OCI-LY3 (cell line): ENCODE measurements around the gene ABHD3.
"Not testable (repeated sequence)": the region's sequence is repeated elsewhere in the genome, so short reads cannot be mapped to it uniquely, and the experiment has no call there.

Experiments
- H2AFZ ChIP-seq: fragments of 200-600, 300-600 bp; shearing (Covaris generic); 2 replicates; pipeline ENCODE4 v1.6.0; 2014; ENCODE audit warnings: antibody characterized with exemption, low read depth, low read length
- H3K27ac ChIP-seq: fragments of 200-600, 300-600 bp; sonication (generic); 2 replicates; pipeline ENCODE4 v1.5.1; 2014; ENCODE audit warnings: mild to moderate bottlenecking, low read length, moderate library complexity, mixed read lengths
- H3K27me3 ChIP-seq: fragments of 200-600, 300-600 bp; sonication (generic); 2 replicates; pipeline ENCODE4 v1.6.1; 2014; ENCODE audit warnings: low read depth, low read length, mixed read lengths
- H3K36me3 ChIP-seq: fragments of 200-600, 300-600 bp; sonication (generic); replicated peaks from 2 replicates; pipeline ENCODE3; 2014; ENCODE audit warnings: low read depth, low read length, mixed read lengths
- H3K4me1 ChIP-seq: fragments of 300-600, 200-600 bp; sonication (generic); 2 replicates; pipeline ENCODE4 v1.6.1; 2014; ENCODE audit warnings: low read length, mixed read lengths
- H3K4me2 ChIP-seq: fragments of 200-600, 300-600 bp; sonication (generic); 2 replicates; pipeline ENCODE4 v1.6.1; 2014; ENCODE audit warnings: low read length, mixed read lengths
- H3K4me3 ChIP-seq: fragments of 300-600, 200-600 bp; sonication (generic); 2 replicates; pipeline ENCODE4 v1.5.1; 2014; ENCODE audit warnings: antibody characterized with exemption, mild to moderate bottlenecking, low read length, moderate library complexity
- H3K79me2 ChIP-seq: fragments of 300-600, 200-600 bp; shearing (Covaris generic); 2 replicates; pipeline ENCODE4 v1.6.1; 2014; ENCODE audit warnings: mild to moderate bottlenecking, low read length, mixed read lengths
- H3K9ac ChIP-seq: fragments of 300-600, 200-600 bp; shearing (Covaris generic); 2 replicates; pipeline ENCODE4 v1.6.0; 2014; ENCODE audit warnings: mild to moderate bottlenecking, low read length, moderate library complexity
- H3K9me3 ChIP-seq: fragments of 200-600, 300-600 bp; shearing (Covaris generic); 2 replicates; pipeline ENCODE4 v1.6.1; 2014; ENCODE audit warnings: low read length, mixed read lengths; ENCODE audit not compliant: insufficient read depth
- H4K20me1 ChIP-seq: fragments of 200-600, 300-600 bp; sonication (generic); 2 replicates; pipeline ENCODE4 v1.6.1; 2016; ENCODE audit warnings: low read length, mixed read lengths; ENCODE audit not compliant: insufficient read depth
- CTCF ChIP-seq: fragments of 200-600, 300-600 bp; sonication (generic); IDR thresholded peaks from 2 replicates; pipeline ENCODE4 v1.5.1; 2014; ENCODE audit warnings: antibody characterized with exemption, low read length, low read depth
- EZH2phosphoT487 ChIP-seq: fragments of 200-600 bp; shearing (Covaris generic); IDR thresholded peaks from 2 replicates; pipeline ENCODE4 v1.6.1; 2018; ENCODE audit warnings: antibody characterized with exemption, mixed run types, low read depth

ABHD3 gene

GRCh38 chr18:21684731-21685130 lies 19.8 kb downstream of the ABHD3 start:
- H3K9ac ChIP-seq: peak overlapping the region; percentile 15; the same call in 1 of the 2 replicates
- peaks cover 3% of the 10 kb centered on the region; the same call in 1 of the 2 replicates for H4K20me1 ChIP-seq
- no peak for TF ChIP-seq CTCF
- TF ChIP-seq EZH2phosphoT487: no peak
- peaks cover 3% of the 10 kb centered on the region for H3K9me3 ChIP-seq
- H3K27me3 ChIP-seq: no peaks in the 10 kb centered on the region
- H3K4me2 ChIP-seq: peak overlapping the region; percentile 73
- peaks cover 46% of the 10 kb centered on the region for H3K4me1 ChIP-seq
- H3K27ac ChIP-seq: peak overlapping the region; percentile 85
- H3K79me2 ChIP-seq: no peaks in the 10 kb centered on the region; the same call in 1 of the 2 replicates
- peaks cover 31% of the 10 kb centered on the region for H3K36me3 ChIP-seq
- H2AFZ ChIP-seq: no peak overlapping the region
- H3K4me3 ChIP-seq: peak overlapping the region; percentile 41

GRCh38 chr18:21682371-21683051 lies 22.1 kb downstream of the ABHD3 start:
- Histone ChIP-seq H2AFZ (peak overlapping the region; percentile 76), H4K20me1 (peaks cover 3% of the 10 kb centered on the region; the same call in 1 of the 2 replicates), H3K27me3 (no peaks in the 10 kb centered on the region), H3K36me3 (peaks cover 14% of the 10 kb centered on the region), H3K4me1 (peaks cover 46% of the 10 kb centered on the region), H3K27ac (peak overlapping the region; percentile 34), H3K4me3 (peak overlapping the region; percentile 67), H3K9me3 (no peaks in the 10 kb centered on the region), H3K4me2 (peak overlapping the region; percentile 98), H3K9ac (peak overlapping the region; percentile 55), H3K79me2 (no peaks in the 10 kb centered on the region; the same call in 1 of the 2 replicates)
- TF ChIP-seq EZH2phosphoT487: no peak
- no peak for TF ChIP-seq CTCF

GRCh38 chr18:21680161-21680560 lies 24.4 kb downstream of the ABHD3 start:
- no peak overlapping the region for H3K4me3 ChIP-seq
- H3K4me2 ChIP-seq: no peak overlapping the region
- H3K4me1 ChIP-seq: peaks cover 27% of the 10 kb centered on the region
- TF ChIP-seq EZH2phosphoT487 (no peak), CTCF (no peak)
- no peaks in the 10 kb centered on the region for H3K9me3 ChIP-seq
- H2AFZ ChIP-seq: no peak overlapping the region
- peaks cover 2% of the 10 kb centered on the region; the same call in 1 of the 2 replicates for H4K20me1 ChIP-seq
- H3K27ac ChIP-seq: no peak overlapping the region
- H3K79me2 ChIP-seq: no peaks in the 10 kb centered on the region; the same call in 1 of the 2 replicates
- H3K9ac ChIP-seq: no peak overlapping the region
- H3K36me3 ChIP-seq: peaks cover 7% of the 10 kb centered on the region
- no peaks in the 10 kb centered on the region for H3K27me3 ChIP-seq

GRCh38 chr18:21678859-21679258 lies 25.7 kb downstream of the ABHD3 start:
- no peak overlapping the region for H2AFZ ChIP-seq
- H3K4me2 ChIP-seq: no peak overlapping the region
- H3K9me3 ChIP-seq: no peaks in the 10 kb centered on the region
- no peak overlapping the region for H3K4me3 ChIP-seq
- no peak overlapping the region for H3K9ac ChIP-seq
- peaks cover 14% of the 10 kb centered on the region for H3K4me1 ChIP-seq
- no peak overlapping the region for H3K27ac ChIP-seq
- no peaks in the 10 kb centered on the region; the same call in 1 of the 2 replicates for H3K79me2 ChIP-seq
- H4K20me1 ChIP-seq: no peaks in the 10 kb centered on the region
- peaks cover 7% of the 10 kb centered on the region for H3K36me3 ChIP-seq
- no peak for TF ChIP-seq EZH2phosphoT487
- TF ChIP-seq CTCF: no peak
- no peaks in the 10 kb centered on the region for H3K27me3 ChIP-seq

- not testable (repeated sequence) for H3K4me3 ChIP-seq, H3K36me3 ChIP-seq, H4K20me1 ChIP-seq, H3K27ac ChIP-seq, H3K4me2 ChIP-seq, H3K4me1 ChIP-seq, H3K9me3 ChIP-seq, H3K79me2 ChIP-seq, H2AFZ ChIP-seq, H3K9ac ChIP-seq, H3K27me3 ChIP-seq
These were observed 29.2 kb downstream of the ABHD3 start for GRCh38 chr18:21675354-21675753.
